SK-N-SH treated with all-trans-retinoic acid at 6 μM for 48 hours (cell line): ENCODE measurements around the gene CDRT4.

Experiments
- ATAC-seq: fragments of 200-7000 bp; cut with Tn5 transposase; 3 replicates; pipeline ENCODE4 v1.9.1; 2020; ENCODE audit warnings: mild to moderate bottlenecking, moderate library complexity
- ARNTL ChIP-seq: fragments of 450-650 bp; formaldehyde crosslinking; IDR thresholded peaks from 2 replicates; pipeline ENCODE4 v1.5.0; 2020; ENCODE audit warnings: low read depth, mild to moderate bottlenecking, moderate library complexity, borderline replicate concordance
- BACH2 ChIP-seq: fragments of 250-450 bp; sonication (Bioruptor Pico); IDR thresholded peaks from 2 replicates; pipeline ENCODE4 v1.9.0; 2021; ENCODE audit warnings: mild to moderate bottlenecking, borderline replicate concordance
- CSDC2 ChIP-seq: fragments of 250-450 bp; sonication (Bioruptor Pico); IDR thresholded peaks from 2 replicates; pipeline ENCODE4 v1.5.0; 2020; ENCODE audit warnings: mild to moderate bottlenecking, moderate library complexity
- ESRRG ChIP-seq: fragments of 250-450 bp; sonication (Bioruptor Pico); IDR thresholded peaks from 2 replicates; pipeline ENCODE4 v1.6.1; 2021; ENCODE audit warnings: mild to moderate bottlenecking
- GLIS3 ChIP-seq: fragments of 250-450 bp; sonication (Bioruptor Pico); IDR thresholded peaks from 2 replicates; pipeline ENCODE4 v1.5.0; 2020; ENCODE audit warnings: mild to moderate bottlenecking, moderate library complexity
- ISL1 ChIP-seq: fragments of 250-450 bp; sonication (Bioruptor Pico); IDR thresholded peaks from 2 replicates; pipeline ENCODE4 v2.1.2; 2022; ENCODE audit warnings: mild to moderate bottlenecking, moderate library complexity
- OSR1 ChIP-seq: fragments of 250-450 bp; sonication (Bioruptor Pico); IDR thresholded peaks from 2 replicates; pipeline ENCODE4 v1.8.0; 2022; ENCODE audit warnings: moderate library complexity, mild to moderate bottlenecking, inconsistent platforms
- PPARA ChIP-seq: fragments of 250-450 bp; sonication (Bioruptor Pico); IDR thresholded peaks from 2 replicates; pipeline ENCODE4 v1.5.0; 2020; ENCODE audit warnings: mild to moderate bottlenecking, borderline replicate concordance
- RARB ChIP-seq: fragments of 250-450 bp; sonication (Bioruptor Pico); IDR thresholded peaks from 2 replicates; pipeline ENCODE4 v1.8.0; 2021; ENCODE audit warnings: mild to moderate bottlenecking, moderate library complexity
- SNAI2 ChIP-seq: fragments of 250-450 bp; sonication (Bioruptor Pico); IDR thresholded peaks from 2 replicates; pipeline ENCODE4 v1.5.0; 2020; ENCODE audit warnings: mild to moderate bottlenecking, moderate library complexity
- TCF4 ChIP-seq: fragments of 250-450 bp; sonication (Bioruptor Pico); IDR thresholded peaks from 2 replicates; pipeline ENCODE4 v1.8.0; 2021; ENCODE audit warnings: mild to moderate bottlenecking, moderate library complexity, borderline replicate concordance
- TOX ChIP-seq: fragments of 250-450 bp; sonication (Bioruptor Pico); IDR thresholded peaks from 2 replicates; pipeline ENCODE4 v1.8.0; 2021; ENCODE audit warnings: mild to moderate bottlenecking, moderate library complexity, borderline replicate concordance
- ZC3H10 ChIP-seq: fragments of 250-450 bp; sonication (Bioruptor Pico); IDR thresholded peaks from 2 replicates; pipeline ENCODE4 v1.5.1; 2021; ENCODE audit warnings: mild to moderate bottlenecking, moderate library complexity
- ZFP3 ChIP-seq: fragments of 250-450 bp; sonication (Bioruptor Pico); IDR thresholded peaks from 2 replicates; pipeline ENCODE4 v1.5.0; 2020; ENCODE audit warnings: mild to moderate bottlenecking, moderate library complexity
- ZFP30 ChIP-seq: fragments of 450-650 bp; formaldehyde crosslinking; IDR thresholded peaks from 2 replicates; pipeline ENCODE4 v1.5.0; 2022; ENCODE audit warnings: mild to moderate bottlenecking, moderate library complexity
- ZNF565 ChIP-seq: fragments of 450-650 bp; formaldehyde crosslinking; conservative IDR thresholded peaks from 2 replicates; pipeline ENCODE4 v1.5.0; 2020; ENCODE audit warnings: low read depth, mild to moderate bottlenecking, moderate library complexity
- ZNF70 ChIP-seq: fragments of 450-650 bp; formaldehyde crosslinking; IDR thresholded peaks from 2 replicates; pipeline ENCODE4 v1.5.0; 2020; ENCODE audit warnings: mild to moderate bottlenecking, moderate library complexity
- TF ChIP-seq, protein P1 (sequence below): fragments of 250-450 bp; sonication (Bioruptor Pico); IDR thresholded peaks from 2 replicates; pipeline ENCODE4 v1.5.0; 2020; ENCODE audit warnings: mild to moderate bottlenecking, moderate library complexity
- TF ChIP-seq, protein P2 (sequence below): fragments of 250-450 bp; sonication (Bioruptor Pico); IDR thresholded peaks from 2 replicates; pipeline ENCODE4 v1.8.0; 2021; ENCODE audit warnings: low read depth, mild to moderate bottlenecking, moderate library complexity, borderline replicate concordance
- TF ChIP-seq, protein P3 (sequence below): fragments of 250-450 bp; sonication (Bioruptor Pico); IDR thresholded peaks from 2 replicates; pipeline ENCODE4 v1.5.1; 2020; ENCODE audit warnings: low read depth, mild to moderate bottlenecking, moderate library complexity
- TF ChIP-seq, protein P4 (sequence below): fragments of 250-450 bp; sonication (Bioruptor Pico); IDR thresholded peaks from 2 replicates; pipeline ENCODE4 v1.5.1; 2021; ENCODE audit warnings: mild to moderate bottlenecking, moderate library complexity
- TF ChIP-seq, protein P5 (sequence below): fragments of 250-450 bp; sonication (Bioruptor Pico); IDR thresholded peaks from 2 replicates; pipeline ENCODE4 v1.8.0; 2020; ENCODE audit warnings: mild to moderate bottlenecking, moderate library complexity, borderline replicate concordance

Gene CDRT4

DNA sequence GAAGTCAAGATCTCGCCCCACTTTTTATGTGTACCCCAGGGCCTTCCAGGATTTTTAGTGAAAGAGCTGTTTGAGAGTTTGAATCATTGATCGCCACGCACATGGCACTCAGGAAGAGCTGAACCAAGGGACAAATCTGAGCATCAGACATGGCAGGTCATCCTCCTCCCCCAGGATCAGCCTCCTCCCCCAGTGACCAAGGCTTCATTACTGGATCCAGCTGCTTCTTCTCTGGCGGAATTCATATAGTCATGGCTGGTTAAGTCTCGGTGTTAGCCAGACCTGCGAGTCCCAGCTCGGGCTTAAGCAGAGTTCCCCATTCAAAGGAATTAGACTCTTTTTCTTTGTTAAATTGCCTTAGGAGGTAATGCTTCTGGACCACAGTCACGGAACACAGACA is 32.5 kb downstream of the CDRT4 start:
- TF ChIP-seq ZFP3 (no peak), PPARA (CRISPR knock-in tag) (no peak), ISL1 (no peak), ARNTL (no peak), ZNF70 (CRISPR knock-in tag) (no peak), TCF4 (CRISPR knock-in tag) (no peak), CSDC2 (no peak), GLIS3 (no peak), TOX (CRISPR knock-in tag) (no peak), ZFP30 (CRISPR knock-in tag) (no peak), BACH2 (CRISPR knock-in tag) (no peak), ZNF565 (CRISPR knock-in tag) (no peak)
- TF ChIP-seq, protein P1, sequence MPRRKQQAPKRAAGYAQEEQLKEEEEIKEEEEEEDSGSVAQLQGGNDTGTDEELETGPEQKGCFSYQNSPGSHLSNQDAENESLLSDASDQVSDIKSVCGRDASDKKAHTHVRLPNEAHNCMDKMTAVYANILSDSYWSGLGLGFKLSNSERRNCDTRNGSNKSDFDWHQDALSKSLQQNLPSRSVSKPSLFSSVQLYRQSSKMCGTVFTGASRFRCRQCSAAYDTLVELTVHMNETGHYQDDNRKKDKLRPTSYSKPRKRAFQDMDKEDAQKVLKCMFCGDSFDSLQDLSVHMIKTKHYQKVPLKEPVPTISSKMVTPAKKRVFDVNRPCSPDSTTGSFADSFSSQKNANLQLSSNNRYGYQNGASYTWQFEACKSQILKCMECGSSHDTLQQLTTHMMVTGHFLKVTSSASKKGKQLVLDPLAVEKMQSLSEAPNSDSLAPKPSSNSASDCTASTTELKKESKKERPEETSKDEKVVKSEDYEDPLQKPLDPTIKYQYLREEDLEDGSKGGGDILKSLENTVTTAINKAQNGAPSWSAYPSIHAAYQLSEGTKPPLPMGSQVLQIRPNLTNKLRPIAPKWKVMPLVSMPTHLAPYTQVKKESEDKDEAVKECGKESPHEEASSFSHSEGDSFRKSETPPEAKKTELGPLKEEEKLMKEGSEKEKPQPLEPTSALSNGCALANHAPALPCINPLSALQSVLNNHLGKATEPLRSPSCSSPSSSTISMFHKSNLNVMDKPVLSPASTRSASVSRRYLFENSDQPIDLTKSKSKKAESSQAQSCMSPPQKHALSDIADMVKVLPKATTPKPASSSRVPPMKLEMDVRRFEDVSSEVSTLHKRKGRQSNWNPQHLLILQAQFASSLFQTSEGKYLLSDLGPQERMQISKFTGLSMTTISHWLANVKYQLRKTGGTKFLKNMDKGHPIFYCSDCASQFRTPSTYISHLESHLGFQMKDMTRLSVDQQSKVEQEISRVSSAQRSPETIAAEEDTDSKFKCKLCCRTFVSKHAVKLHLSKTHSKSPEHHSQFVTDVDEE (CRISPR knock-in tag) = no peak
- TF ChIP-seq, protein P2, sequence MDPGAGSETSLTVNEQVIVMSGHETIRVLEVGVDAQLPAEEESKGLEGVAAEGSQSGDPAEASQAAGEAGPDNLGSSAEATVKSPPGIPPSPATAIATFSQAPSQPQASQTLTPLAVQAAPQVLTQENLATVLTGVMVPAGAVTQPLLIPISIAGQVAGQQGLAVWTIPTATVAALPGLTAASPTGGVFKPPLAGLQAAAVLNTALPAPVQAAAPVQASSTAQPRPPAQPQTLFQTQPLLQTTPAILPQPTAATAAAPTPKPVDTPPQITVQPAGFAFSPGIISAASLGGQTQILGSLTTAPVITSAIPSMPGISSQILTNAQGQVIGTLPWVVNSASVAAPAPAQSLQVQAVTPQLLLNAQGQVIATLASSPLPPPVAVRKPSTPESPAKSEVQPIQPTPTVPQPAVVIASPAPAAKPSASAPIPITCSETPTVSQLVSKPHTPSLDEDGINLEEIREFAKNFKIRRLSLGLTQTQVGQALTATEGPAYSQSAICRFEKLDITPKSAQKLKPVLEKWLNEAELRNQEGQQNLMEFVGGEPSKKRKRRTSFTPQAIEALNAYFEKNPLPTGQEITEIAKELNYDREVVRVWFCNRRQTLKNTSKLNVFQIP (CRISPR knock-in tag) = no peak
- TF ChIP-seq, protein P3, sequence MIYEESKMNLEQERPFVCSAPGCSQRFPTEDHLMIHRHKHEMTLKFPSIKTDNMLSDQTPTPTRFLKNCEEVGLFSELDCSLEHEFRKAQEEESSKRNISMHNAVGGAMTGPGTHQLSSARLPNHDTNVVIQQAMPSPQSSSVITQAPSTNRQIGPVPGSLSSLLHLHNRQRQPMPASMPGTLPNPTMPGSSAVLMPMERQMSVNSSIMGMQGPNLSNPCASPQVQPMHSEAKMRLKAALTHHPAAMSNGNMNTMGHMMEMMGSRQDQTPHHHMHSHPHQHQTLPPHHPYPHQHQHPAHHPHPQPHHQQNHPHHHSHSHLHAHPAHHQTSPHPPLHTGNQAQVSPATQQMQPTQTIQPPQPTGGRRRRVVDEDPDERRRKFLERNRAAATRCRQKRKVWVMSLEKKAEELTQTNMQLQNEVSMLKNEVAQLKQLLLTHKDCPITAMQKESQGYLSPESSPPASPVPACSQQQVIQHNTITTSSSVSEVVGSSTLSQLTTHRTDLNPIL = no peak
- ATAC-seq = no peak

DNA sequence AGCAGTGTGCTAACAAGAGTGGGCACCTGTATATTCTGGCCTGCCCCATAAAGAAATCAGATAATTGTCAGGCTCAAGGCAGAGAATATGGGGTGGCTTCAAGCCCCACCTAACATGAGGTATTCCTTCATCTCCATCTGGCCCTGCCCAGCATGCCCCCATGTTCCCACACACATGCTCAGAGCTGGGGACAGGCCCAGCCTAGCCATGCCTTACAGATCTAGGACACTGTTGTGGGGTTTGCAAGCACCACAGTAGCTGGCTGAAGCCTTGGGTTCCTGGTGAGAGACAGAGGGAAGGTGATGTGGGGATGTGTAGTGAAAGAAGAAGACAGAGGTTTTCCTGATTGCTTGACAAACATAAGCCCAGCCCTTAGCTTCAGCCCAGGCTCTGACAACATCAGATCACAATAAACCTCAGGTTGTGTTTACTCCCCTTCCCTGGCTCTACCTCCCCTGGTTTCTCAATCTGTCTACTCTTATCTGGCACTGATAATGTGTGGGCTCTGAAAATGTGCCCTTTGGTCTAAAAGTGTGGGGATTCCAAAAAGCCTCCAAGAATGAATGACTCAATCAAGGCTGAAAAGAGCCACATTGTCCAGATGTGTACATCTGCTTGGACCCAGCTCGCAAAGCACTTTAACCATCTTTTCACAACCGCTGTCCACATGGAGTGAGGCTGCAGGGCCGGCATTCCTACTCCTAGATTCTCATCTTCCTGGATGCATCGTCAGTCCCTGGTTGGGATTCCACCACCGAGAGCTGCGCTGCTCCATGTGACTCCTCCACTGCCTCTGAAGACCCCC is 34.4 kb downstream of the CDRT4 start:
- TF ChIP-seq OSR1 (no peak), ARNTL (no peak), ZNF70 (CRISPR knock-in tag) (no peak), ZC3H10 (no peak), ZNF565 (CRISPR knock-in tag) (no peak), ESRRG (CRISPR knock-in tag) (no peak), BACH2 (CRISPR knock-in tag) (no peak), RARB (CRISPR knock-in tag) (no peak), TOX (CRISPR knock-in tag) (no peak), TCF4 (CRISPR knock-in tag) (no peak), GLIS3 (no peak), SNAI2 (no peak), ZFP3 (no peak), ISL1 (no peak)
- TF ChIP-seq, protein P4, sequence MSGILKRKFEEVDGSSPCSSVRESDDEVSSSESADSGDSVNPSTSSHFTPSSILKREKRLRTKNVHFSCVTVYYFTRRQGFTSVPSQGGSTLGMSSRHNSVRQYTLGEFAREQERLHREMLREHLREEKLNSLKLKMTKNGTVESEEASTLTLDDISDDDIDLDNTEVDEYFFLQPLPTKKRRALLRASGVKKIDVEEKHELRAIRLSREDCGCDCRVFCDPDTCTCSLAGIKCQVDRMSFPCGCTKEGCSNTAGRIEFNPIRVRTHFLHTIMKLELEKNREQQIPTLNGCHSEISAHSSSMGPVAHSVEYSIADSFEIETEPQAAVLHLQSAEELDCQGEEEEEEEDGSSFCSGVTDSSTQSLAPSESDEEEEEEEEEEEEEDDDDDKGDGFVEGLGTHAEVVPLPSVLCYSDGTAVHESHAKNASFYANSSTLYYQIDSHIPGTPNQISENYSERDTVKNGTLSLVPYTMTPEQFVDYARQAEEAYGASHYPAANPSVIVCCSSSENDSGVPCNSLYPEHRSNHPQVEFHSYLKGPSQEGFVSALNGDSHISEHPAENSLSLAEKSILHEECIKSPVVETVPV = no peak
- TF ChIP-seq, protein P5, sequence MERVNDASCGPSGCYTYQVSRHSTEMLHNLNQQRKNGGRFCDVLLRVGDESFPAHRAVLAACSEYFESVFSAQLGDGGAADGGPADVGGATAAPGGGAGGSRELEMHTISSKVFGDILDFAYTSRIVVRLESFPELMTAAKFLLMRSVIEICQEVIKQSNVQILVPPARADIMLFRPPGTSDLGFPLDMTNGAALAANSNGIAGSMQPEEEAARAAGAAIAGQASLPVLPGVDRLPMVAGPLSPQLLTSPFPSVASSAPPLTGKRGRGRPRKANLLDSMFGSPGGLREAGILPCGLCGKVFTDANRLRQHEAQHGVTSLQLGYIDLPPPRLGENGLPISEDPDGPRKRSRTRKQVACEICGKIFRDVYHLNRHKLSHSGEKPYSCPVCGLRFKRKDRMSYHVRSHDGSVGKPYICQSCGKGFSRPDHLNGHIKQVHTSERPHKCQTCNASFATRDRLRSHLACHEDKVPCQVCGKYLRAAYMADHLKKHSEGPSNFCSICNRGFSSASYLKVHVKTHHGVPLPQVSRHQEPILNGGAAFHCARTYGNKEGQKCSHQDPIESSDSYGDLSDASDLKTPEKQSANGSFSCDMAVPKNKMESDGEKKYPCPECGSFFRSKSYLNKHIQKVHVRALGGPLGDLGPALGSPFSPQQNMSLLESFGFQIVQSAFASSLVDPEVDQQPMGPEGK = no peak
- TF ChIP-seq, protein P2 (CRISPR knock-in tag) = no peak
- TF ChIP-seq, protein P1 (CRISPR knock-in tag) = no peak
- TF ChIP-seq, protein P3 = no peak
- ATAC-seq = no peak
